Trophoblast cell (in vitro differentiated cells and primary cell): ENCODE results near the gene HEATR1.

Source experiments
- DNase-seq, 2 donors: peaks; one replicate each; pipeline ENCODE4 v3.0.0-alpha.2; 2016
- H2AFZ ChIP-seq: 2 replicates; pipeline ENCODE4 v1.6.1; 2013; ENCODE audit warnings: low read length, moderate library complexity, mild to moderate bottlenecking; ENCODE audit not compliant: insufficient read depth, poor library complexity
- H2AK5ac ChIP-seq: 2 replicates; pipeline ENCODE4 v1.6.1; 2013; ENCODE audit warnings: mild to moderate bottlenecking, low read length
- H2BK120ac ChIP-seq: 2 replicates; pipeline ENCODE4 v1.6.1; 2013; ENCODE audit warnings: low read length, mild to moderate bottlenecking, moderate library complexity; ENCODE audit not compliant: insufficient read depth, poor library complexity
- H2BK12ac ChIP-seq: 2 replicates; pipeline ENCODE4 v1.6.1; 2013; ENCODE audit warnings: mild to moderate bottlenecking, low read length, moderate library complexity
- H2BK5ac ChIP-seq: 2 replicates; pipeline ENCODE4 v1.6.1; 2013; ENCODE audit warnings: low read length, low read depth, moderate library complexity, mild to moderate bottlenecking; ENCODE audit not compliant: poor library complexity
- H3K14ac ChIP-seq: 2 replicates; pipeline ENCODE4 v1.6.1; 2013; ENCODE audit warnings: mild to moderate bottlenecking, low read length
- H3K18ac ChIP-seq: 2 replicates; pipeline ENCODE4 v1.6.1; 2013; ENCODE audit warnings: mild to moderate bottlenecking, low read length
- H3K23ac ChIP-seq: 2 replicates; pipeline ENCODE4 v1.6.1; 2013; ENCODE audit warnings: low read length
- H3K27ac ChIP-seq: 2 replicates; pipeline ENCODE4 v1.5.1; 2013; ENCODE audit warnings: low read depth, mild to moderate bottlenecking, inconsistent platforms, low read length, moderate library complexity
- H3K27me3 ChIP-seq: 2 replicates; pipeline ENCODE4 v1.6.1; 2013; ENCODE audit warnings: inconsistent platforms, mild to moderate bottlenecking, low read length, moderate library complexity; ENCODE audit not compliant: insufficient read depth
- H3K36me3 ChIP-seq, 2 experiments: 1 replicate in 1 of 2; 2 replicates in 1 of 2; pipeline ENCODE4 v1.6.1; 2013; ENCODE audit warnings: low read length in 2 of 2, mild to moderate bottlenecking in 2 of 2, moderate library complexity in 1 of 2; ENCODE audit not compliant: insufficient read depth in 2 of 2, control insufficient read depth in 1 of 2
- H3K4ac ChIP-seq: 2 replicates; pipeline ENCODE4 v1.6.1; 2013; ENCODE audit warnings: low read depth, mild to moderate bottlenecking, low read length, moderate library complexity
- H3K4me1 ChIP-seq, 2 experiments: 1 replicate in 1 of 2; 2 replicates in 1 of 2; pipeline ENCODE4 v1.6.1; 2013; ENCODE audit warnings: low read length in 2 of 2, mild to moderate bottlenecking in 2 of 2, moderate library complexity in 1 of 2; ENCODE audit not compliant: insufficient read depth in 2 of 2, control insufficient read depth in 1 of 2
- H3K4me2 ChIP-seq: 2 replicates; pipeline ENCODE4 v1.6.1; 2013; ENCODE audit warnings: inconsistent platforms, mild to moderate bottlenecking, low read length, moderate library complexity
- H3K4me3 ChIP-seq: 2 replicates; pipeline ENCODE4 v1.5.1; 2013; ENCODE audit warnings: mild to moderate bottlenecking, low read depth, low read length, inconsistent platforms
- H3K79me1 ChIP-seq: one replicate; pipeline ENCODE4 v1.6.1; 2013; ENCODE audit warnings: low read length
- H3K79me2 ChIP-seq: 2 replicates; pipeline ENCODE4 v1.6.1; 2013; ENCODE audit warnings: low read length, mild to moderate bottlenecking; ENCODE audit not compliant: control insufficient read depth, insufficient read depth, poor library complexity
- H3K9ac ChIP-seq: 2 replicates; pipeline ENCODE4 v1.6.1; 2013; ENCODE audit warnings: mild to moderate bottlenecking, low read length
- H3K9me3 ChIP-seq: 2 replicates; pipeline ENCODE4 v1.6.1; 2013; ENCODE audit warnings: low read depth, mild to moderate bottlenecking, control low read depth, inconsistent platforms, low read length; ENCODE audit not compliant: insufficient read depth
- H4K12ac ChIP-seq: 2 replicates; pipeline ENCODE4 v1.6.1; 2013; ENCODE audit warnings: low read depth, mild to moderate bottlenecking, low read length, moderate library complexity
- H4K8ac ChIP-seq: 2 replicates; pipeline ENCODE4 v1.6.1; 2013; ENCODE audit warnings: low read depth, mild to moderate bottlenecking, low read length, moderate library complexity
- H4K91ac ChIP-seq: one replicate; pipeline ENCODE4 v1.6.1; 2013; ENCODE audit warnings: low read depth, mild to moderate bottlenecking, low read length, moderate library complexity
- WGBS: extraction: QIAGEN DNeasy Blood & Tissue Kit; methylation state at CpG from one replicate; pipeline ENCODE4 v1.1.7; 2013; ENCODE audit warnings: missing lambda C conversion rate; ENCODE audit not compliant: insufficient read length, insufficient coverage; ENCODE audit errors: extremely low coverage; 5-methylcytosine and 5-hydroxymethylcytosine counted together

Gene HEATR1

DNA sequence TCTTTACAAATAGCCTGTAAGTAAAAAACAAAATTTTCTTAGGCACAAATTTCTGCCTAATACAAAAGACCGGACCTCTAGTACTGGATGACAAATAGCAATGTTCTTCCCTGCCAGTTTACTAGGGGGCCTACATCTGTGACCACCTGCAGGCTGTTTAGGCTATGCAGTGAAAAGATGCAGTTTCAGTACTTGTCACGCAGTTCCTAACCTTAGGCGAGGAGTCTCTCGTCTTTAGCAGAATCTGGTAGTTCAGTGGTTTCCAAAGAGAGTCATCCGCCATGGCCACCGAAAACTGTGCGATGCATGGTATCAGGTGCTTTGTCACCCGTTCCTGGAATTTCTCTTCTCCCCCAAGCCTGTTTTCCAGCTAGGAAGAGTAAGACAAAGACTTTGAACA, 50.9 kb downstream of the HEATR1 start:
- no peak overlapping the region for H3K4me2 ChIP-seq
- no peak overlapping the region for H4K8ac ChIP-seq
- H3K36me3 ChIP-seq = peaks cover 23 to 54% of the 10 kb centered on the region in 2 experiments
- H3K4me3 ChIP-seq = no peak overlapping the region
- H2AFZ ChIP-seq = no peak overlapping the region
- no peaks in the 10 kb centered on the region for H3K79me1 ChIP-seq
- no peak overlapping the region for H4K91ac ChIP-seq
- H3K18ac ChIP-seq = no peak overlapping the region
- no peak overlapping the region for H4K12ac ChIP-seq
- H3K9ac ChIP-seq = no peak overlapping the region
- no peak overlapping the region for H2BK12ac ChIP-seq
- no peaks in the 10 kb centered on the region for H3K27me3 ChIP-seq
- H3K27ac ChIP-seq = no peak overlapping the region
- no CpG with 5 or more reads among the region's 8 CpGs for WGBS
- H3K23ac ChIP-seq = no peak overlapping the region
- no peak overlapping the region for H2AK5ac ChIP-seq
- H3K14ac ChIP-seq = no peak overlapping the region
- peaks cover 0 to 4% of the 10 kb centered on the region in 2 experiments for H3K4me1 ChIP-seq
- no peak for DNase-seq
- no peaks in the 10 kb centered on the region for H3K9me3 ChIP-seq
- H2BK120ac ChIP-seq = no peak overlapping the region
- H3K4ac ChIP-seq = no peak overlapping the region
- H2BK5ac ChIP-seq = no peak overlapping the region
- no peaks in the 10 kb centered on the region for H3K79me2 ChIP-seq

DNA sequence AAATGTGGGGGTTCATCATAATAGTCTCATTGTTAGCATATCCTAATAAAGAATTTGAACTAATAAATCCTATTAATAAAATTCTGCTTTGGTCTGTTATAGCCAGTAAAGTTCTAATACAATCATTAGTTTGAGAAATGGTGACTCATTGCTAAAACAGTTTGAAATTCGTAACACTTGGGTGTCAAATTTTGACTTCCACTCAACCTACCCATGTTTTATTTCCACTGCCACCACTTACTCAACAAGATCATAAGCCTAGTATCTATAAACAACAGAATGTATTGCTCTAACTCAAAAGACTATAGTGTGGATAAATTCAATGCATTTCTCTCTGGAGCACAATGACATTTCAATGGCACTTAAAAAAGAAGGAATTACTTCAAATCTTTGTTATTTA, 51.4 kb downstream of the HEATR1 start:
- Histone ChIP-seq H2BK120ac (no peak overlapping the region), H3K23ac (no peak overlapping the region), H3K9me3 (no peaks in the 10 kb centered on the region), H3K27me3 (no peaks in the 10 kb centered on the region), H3K18ac (no peak overlapping the region), H3K4me1 (no peaks in the 10 kb centered on the region), H2BK12ac (no peak overlapping the region), H3K9ac (no peak overlapping the region), H3K79me2 (no peaks in the 10 kb centered on the region), H4K8ac (no peak overlapping the region), H2AK5ac (no peak overlapping the region), H3K14ac (no peak overlapping the region), H4K91ac (no peak overlapping the region), H3K4me2 (no peak overlapping the region), H3K36me3 (peaks cover 23 to 54% of the 10 kb centered on the region in 2 experiments), H2BK5ac (no peak overlapping the region), H3K79me1 (no peaks in the 10 kb centered on the region), H2AFZ (no peak overlapping the region), H3K4me3 (no peak overlapping the region), H4K12ac (no peak overlapping the region), H3K4ac (no peak overlapping the region), H3K27ac (no peak overlapping the region)
- no CpG with 5 or more reads among the region's 1 CpG for WGBS
- DNase-seq = no peak

DNA sequence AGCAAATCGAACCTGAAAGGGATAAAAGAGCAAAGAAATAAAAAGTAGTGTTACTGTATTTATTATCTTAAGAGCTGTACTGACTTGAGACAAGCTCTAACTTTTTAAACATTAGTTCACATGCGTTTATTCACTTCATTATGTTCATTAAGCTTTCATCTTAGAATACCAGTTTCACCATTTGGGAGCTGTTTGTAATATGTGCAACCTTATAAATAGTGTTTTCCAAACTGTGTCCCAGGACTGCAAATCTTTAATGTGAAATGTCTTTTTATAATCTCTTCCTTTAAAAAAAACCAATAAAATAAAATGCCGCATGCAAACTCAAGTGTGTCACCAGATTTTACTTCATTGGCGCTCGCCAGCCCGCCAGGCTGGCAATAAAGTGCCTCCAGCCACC, 52.2 kb downstream of the HEATR1 start:
- Histone ChIP-seq H3K18ac (no peak overlapping the region), H3K4me2 (no peak overlapping the region), H2BK5ac (no peak overlapping the region), H2AK5ac (no peak overlapping the region), H3K27ac (no peak overlapping the region), H4K12ac (no peak overlapping the region), H3K36me3 (peaks cover 24 to 57% of the 10 kb centered on the region in 2 experiments), H3K79me2 (no peaks in the 10 kb centered on the region), H3K9ac (no peak overlapping the region), H2BK120ac (no peak overlapping the region), H3K4ac (no peak overlapping the region), H2BK12ac (no peak overlapping the region), H3K9me3 (no peaks in the 10 kb centered on the region), H3K14ac (no peak overlapping the region), H3K23ac (no peak overlapping the region), H3K4me3 (no peak overlapping the region), H2AFZ (no peak overlapping the region), H4K8ac (no peak overlapping the region), H4K91ac (no peak overlapping the region), H3K27me3 (no peaks in the 10 kb centered on the region), H3K79me1 (no peaks in the 10 kb centered on the region), H3K4me1 (no peaks in the 10 kb centered on the region)
- DNase-seq = no peak
- WGBS = no CpG with 5 or more reads among the region's 6 CpGs

GRCh38 chr1:236550961-236551851, 53.1 kb downstream of the HEATR1 start:
- no peak overlapping the region for H2BK5ac ChIP-seq
- WGBS = no CpG with 5 or more reads among the region's 13 CpGs
- H3K18ac ChIP-seq = no peak overlapping the region

More at GRCh38 chr1:236550961-236551851, 53.1 kb downstream of the HEATR1 start:
- Histone ChIP-seq H3K4me1 (no peaks in the 10 kb centered on the region), H3K27ac (no peak overlapping the region), H3K27me3 (no peaks in the 10 kb centered on the region), H2BK12ac (no peak overlapping the region), H3K9me3 (no peaks in the 10 kb centered on the region), H4K8ac (no peak overlapping the region), H3K23ac (no peak overlapping the region), H3K79me1 (no peaks in the 10 kb centered on the region), H3K4ac (no peak overlapping the region), H2AK5ac (no peak overlapping the region), H4K12ac (no peak overlapping the region), H3K79me2 (no peaks in the 10 kb centered on the region), H2BK120ac (no peak overlapping the region), H2AFZ (no peak overlapping the region), H3K9ac (no peak overlapping the region), H3K4me3 (no peak overlapping the region), H3K36me3 (peaks cover 24 to 58% of the 10 kb centered on the region in 2 experiments), H3K14ac (no peak overlapping the region), H4K91ac (no peak overlapping the region), H3K4me2 (no peak overlapping the region)
- no peak for DNase-seq
